SH-SY5Y (cell line): Measurements from ENCODE around the gene HELZ2.

Source experiments
- GATA2 ChIP-seq: IDR thresholded peaks from 2 replicates; pipeline ENCODE4 v1.6.1; 2011; ENCODE audit warnings: mild to moderate bottlenecking, low read depth, low read length
- GATA3 ChIP-seq: IDR thresholded peaks from 2 replicates; pipeline ENCODE4 v1.6.1; 2011; ENCODE audit warnings: low read depth, mild to moderate bottlenecking, low read length, moderate library complexity

Gene HELZ2

GRCh38 chr20:63544241-63544957 is 29.6 kb downstream of the HELZ2 start:
- TF ChIP-seq GATA2 (no peak), GATA3 (no peak)

GRCh38 chr20:63543733-63544132 is 30.3 kb downstream of the HELZ2 start:
- TF ChIP-seq GATA2: no peak
- TF ChIP-seq GATA3: no peak

GRCh38 chr20:63543131-63543530 is 30.9 kb downstream of the HELZ2 start:
- TF ChIP-seq GATA2: no peak
- no peak for TF ChIP-seq GATA3

GRCh38 chr20:63542696-63543095 is 31.3 kb downstream of the HELZ2 start:
- TF ChIP-seq GATA2 (no peak), GATA3 (no peak)

GRCh38 chr20:63542031-63542559 is 31.9 kb downstream of the HELZ2 start:
- TF ChIP-seq GATA2 (no peak), GATA3 (no peak)

- TF ChIP-seq GATA3 (no peak), GATA2 (no peak)
Observed at GRCh38 chr20:63541371-63541770, 32.7 kb downstream of the HELZ2 start.

- no peak for TF ChIP-seq GATA2
- no peak for TF ChIP-seq GATA3
Observed at GRCh38 chr20:63540417-63541186, 33.4 kb downstream of the HELZ2 start.

- no peak for TF ChIP-seq GATA3
Observed at GRCh38 chr20:63539441-63540370, 34.3 kb downstream of the HELZ2 start.

GRCh38 chr20:63539092-63539430 is 35.0 kb downstream of the HELZ2 start:
- no peak for TF ChIP-seq GATA2
- TF ChIP-seq GATA3: no peak

- TF ChIP-seq GATA3: no peak
- no peak for TF ChIP-seq GATA2
Observed at GRCh38 chr20:63538204-63539091, 35.6 kb downstream of the HELZ2 start.

GRCh38 chr20:63537525-63538203 is 36.4 kb downstream of the HELZ2 start:
- TF ChIP-seq GATA2: no peak
- TF ChIP-seq GATA3: no peak

GRCh38 chr20:63536997-63537524 is 37.0 kb downstream of the HELZ2 start, which contains the start of gene PTK6:
Gene PTK6, minus strand, starts transcription at chr20:63537376. Its CDS starts 62 bp downstream, at chr20:63537314.
- TF ChIP-seq GATA2: no peak
- TF ChIP-seq GATA3: no peak

GRCh38 chr20:63536241-63536977 is 37.6 kb downstream of the HELZ2 start:
- TF ChIP-seq GATA3: no peak
- no peak for TF ChIP-seq GATA2
